Upper lobe of left lung (tissue), 6 donors: ENCODE results near the gene TPGS1. TPM values are rescaled to one million over a fixed set of nuclear protein-coding genes. Genes with fewer than 3 reads are reported as not detected.

Experiments
- ATAC-seq, 2 donors: fragments of 200-7000 bp; cut with Tn5 transposase; one replicate each; pipeline ENCODE4 v1.9.1; 2022; ENCODE audit warnings: mild to moderate bottlenecking in 2 of 2, moderate library complexity in 2 of 2; ENCODE audit not compliant: low FRiP score in 2 of 2
- DNase-seq, 2 donors: peaks; one replicate each; pipeline ENCODE4 v3.0.0-alpha.2; 2019 to 2020
- H3K27ac ChIP-seq, 4 donors: fragments of 200-600 bp; sonication (generic); one replicate each; pipeline ENCODE4 v1.5.1; 2016 to 2019
- H3K27me3 ChIP-seq, 4 donors: fragments of 200-600 bp; sonication (generic); one replicate each; pipeline ENCODE4 v1.5.1; 2017 to 2019
- H3K36me3 ChIP-seq, 4 donors: fragments of 200-600 bp; sonication (generic); one replicate each; pipeline ENCODE4 v1.5.1; 2016 to 2019
- H3K4me1 ChIP-seq, 4 donors: fragments of 200-600 bp; sonication (generic); one replicate each; pipeline ENCODE4 v1.5.1; 2018 to 2019
- H3K4me3 ChIP-seq, 4 donors: fragments of 200-600 bp; sonication (generic); one replicate each; pipeline ENCODE4 v1.5.1; 2017 to 2019; ENCODE audit warnings: mild to moderate bottlenecking in 2 of 4, moderate library complexity in 1 of 4
- H3K9me3 ChIP-seq, 4 donors: fragments of 200-600 bp; sonication (generic); one replicate each; pipeline ENCODE4 v1.5.1; 2018 to 2019
- EP300 ChIP-seq, 4 donors: sonication (generic); formaldehyde crosslinking; IDR thresholded peaks; one replicate each; pipeline ENCODE4 v1.5.1; 2017; ENCODE audit warnings: antibody characterized with exemption in 4 of 4, control low read depth in 2 of 4
- POLR2A ChIP-seq, 4 donors: fragments of 450-650 bp; IDR thresholded peaks; one replicate each; pipeline ENCODE4 v1.5.1; 2016 to 2017; ENCODE audit warnings: antibody characterized with exemption in 4 of 4, mild to moderate bottlenecking in 2 of 4
- POLR2AphosphoS5 ChIP-seq, 2 donors: sonication (generic); formaldehyde crosslinking; IDR thresholded peaks; one replicate each; pipeline ENCODE4 v1.5.1; 2017; ENCODE audit warnings: antibody characterized with exemption in 2 of 2
- WGBS, 2 donors: methylation state at CpG; one replicate each; pipeline ENCODE4 v1.1.5; 2017 to 2018; 5-methylcytosine and 5-hydroxymethylcytosine counted together
- total RNA-seq, 6 donors: library from RNA; depleted of rRNA in 4 of 6; stranded (reverse); fragments of >200 nt in 4 of 6; gene quantifications; one replicate each; pipeline versions ENCODE4 v1.1.0 to v1.2.1, GENCODE V29; 2016 to 2021
- TF ChIP-seq, protein P1 (sequence below), 6 experiments: fragments of 450-650 bp in 4 of 6; fragments of 200-600 bp in 2 of 6; sonication (generic) in 2 of 6; IDR thresholded peaks; one replicate each; pipeline ENCODE4 v1.5.1; 2016 to 2019; ENCODE audit warnings: antibody characterized with exemption in 6 of 6
- donor health status: DM: no; HTN: no; CAD: no; lungs with moderate emphysema.
- donor health status: DM: no; HTN: yes; CAD: no; lungs with severe emphysema.

The TPGS1 gene
- total RNA-seq, 6 donors from 2014 or later = 30.9 to 67.1 (median 40.1) TPM

- Histone ChIP-seq H3K4me1 (peaks cover 8 to 18% (median 15%) of the 10 kb centered on the region in 4 donors), H3K36me3 (no peaks in the 10 kb centered on the region), H3K4me3 (no peak overlapping the region), H3K27ac (no peak overlapping the region), H3K9me3 (no peaks in the 10 kb centered on the region), H3K27me3 (peaks cover 5 to 30% (median 19%) of the 10 kb centered on the region in 4 donors)
- no peak for ATAC-seq
- WGBS, 2 donors = 26 to 60% methylated on average over 7 to 12 of the region's 26 CpGs
- no peak for TF ChIP-seq EP300 (IDR thresholded peaks at IDR 0.05)
- no peak for TF ChIP-seq POLR2AphosphoS5 (IDR thresholded peaks at IDR 0.05)
- TF ChIP-seq POLR2A (IDR thresholded peaks at IDR 0.05) = no peak
- TF ChIP-seq, protein P1, sequence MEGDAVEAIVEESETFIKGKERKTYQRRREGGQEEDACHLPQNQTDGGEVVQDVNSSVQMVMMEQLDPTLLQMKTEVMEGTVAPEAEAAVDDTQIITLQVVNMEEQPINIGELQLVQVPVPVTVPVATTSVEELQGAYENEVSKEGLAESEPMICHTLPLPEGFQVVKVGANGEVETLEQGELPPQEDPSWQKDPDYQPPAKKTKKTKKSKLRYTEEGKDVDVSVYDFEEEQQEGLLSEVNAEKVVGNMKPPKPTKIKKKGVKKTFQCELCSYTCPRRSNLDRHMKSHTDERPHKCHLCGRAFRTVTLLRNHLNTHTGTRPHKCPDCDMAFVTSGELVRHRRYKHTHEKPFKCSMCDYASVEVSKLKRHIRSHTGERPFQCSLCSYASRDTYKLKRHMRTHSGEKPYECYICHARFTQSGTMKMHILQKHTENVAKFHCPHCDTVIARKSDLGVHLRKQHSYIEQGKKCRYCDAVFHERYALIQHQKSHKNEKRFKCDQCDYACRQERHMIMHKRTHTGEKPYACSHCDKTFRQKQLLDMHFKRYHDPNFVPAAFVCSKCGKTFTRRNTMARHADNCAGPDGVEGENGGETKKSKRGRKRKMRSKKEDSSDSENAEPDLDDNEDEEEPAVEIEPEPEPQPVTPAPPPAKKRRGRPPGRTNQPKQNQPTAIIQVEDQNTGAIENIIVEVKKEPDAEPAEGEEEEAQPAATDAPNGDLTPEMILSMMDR (IDR thresholded peaks at IDR 0.05) = no peak
- DNase-seq = peak in 1 of 2 donors; percentile 75
Observed at GRCh38 chr19:498511-498891, 8.8 kb upstream of the TPGS1 start.

DNA sequence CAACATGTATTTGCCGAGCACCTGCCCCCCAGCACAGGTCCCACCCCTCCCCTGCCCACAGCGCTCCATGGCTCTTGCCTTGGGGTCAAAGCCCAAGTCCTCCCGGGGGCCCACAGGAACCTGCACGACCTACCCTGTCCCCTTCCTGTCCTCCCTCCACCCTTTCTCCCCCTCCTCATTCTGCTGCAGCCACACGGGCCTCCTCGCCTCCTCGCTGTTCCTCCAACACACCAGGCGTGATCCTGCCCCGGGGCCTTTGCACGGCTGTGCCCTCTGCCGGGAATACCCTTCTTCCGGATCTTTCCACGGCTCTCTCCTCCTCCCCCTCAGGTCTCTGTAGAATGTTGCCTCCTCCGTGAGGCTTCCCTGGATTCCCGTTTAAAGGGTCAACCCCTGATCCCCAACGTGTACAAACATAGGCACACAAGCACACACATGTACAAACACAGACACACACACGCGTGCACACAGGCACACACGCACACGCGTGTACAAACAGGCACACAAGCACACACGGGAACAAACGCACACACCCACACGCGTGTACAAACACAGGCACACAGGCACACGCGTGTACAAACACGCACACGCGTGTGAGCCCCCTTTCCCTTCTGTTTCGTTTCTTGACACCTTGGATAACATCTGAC lies 8.2 kb upstream of the TPGS1 start:
- Histone ChIP-seq H3K4me1 (peaks cover 8 to 18% (median 15%) of the 10 kb centered on the region in 4 donors), H3K9me3 (no peaks in the 10 kb centered on the region), H3K27ac (no peak overlapping the region), H3K36me3 (no peaks in the 10 kb centered on the region), H3K4me3 (no peak overlapping the region), H3K27me3 (peaks cover 5 to 30% (median 19%) of the 10 kb centered on the region in 4 donors)
- 78% methylated on average over 31 of the region's 31 CpGs for WGBS, 2 donors
- TF ChIP-seq EP300 (IDR thresholded peaks at IDR 0.05) (no peak), POLR2AphosphoS5 (IDR thresholded peaks at IDR 0.05) (no peak), POLR2A (IDR thresholded peaks at IDR 0.05) (no peak)
- TF ChIP-seq, protein P1 (IDR thresholded peaks at IDR 0.05) = no peak
- DNase-seq = peak in 1 of 2 donors; percentile 33
- no peak for ATAC-seq

- Histone ChIP-seq H3K36me3 (no peaks in the 10 kb centered on the region), H3K27me3 (peaks cover 5 to 18% (median 14%) of the 10 kb centered on the region in 4 donors), H3K9me3 (no peaks in the 10 kb centered on the region), H3K4me3 (no peak overlapping the region), H3K4me1 (peaks cover 13 to 18% (median 14%) of the 10 kb centered on the region in 4 donors), H3K27ac (peak overlapping the region in 1 of 4 donors; percentile 26)
- TF ChIP-seq EP300 (IDR thresholded peaks at IDR 0.05) (no peak), POLR2AphosphoS5 (IDR thresholded peaks at IDR 0.05) (no peak), POLR2A (IDR thresholded peaks at IDR 0.05) (no peak)
- TF ChIP-seq, protein P1 (IDR thresholded peaks at IDR 0.05) = no peak
- 86 to 87% methylated on average over 13 to 17 of the region's 17 CpGs for WGBS, 2 donors
- no peak for ATAC-seq
- no peak for DNase-seq
Observed at GRCh38 chr19:501646-502045, 5.7 kb upstream of the TPGS1 start.

DNA sequence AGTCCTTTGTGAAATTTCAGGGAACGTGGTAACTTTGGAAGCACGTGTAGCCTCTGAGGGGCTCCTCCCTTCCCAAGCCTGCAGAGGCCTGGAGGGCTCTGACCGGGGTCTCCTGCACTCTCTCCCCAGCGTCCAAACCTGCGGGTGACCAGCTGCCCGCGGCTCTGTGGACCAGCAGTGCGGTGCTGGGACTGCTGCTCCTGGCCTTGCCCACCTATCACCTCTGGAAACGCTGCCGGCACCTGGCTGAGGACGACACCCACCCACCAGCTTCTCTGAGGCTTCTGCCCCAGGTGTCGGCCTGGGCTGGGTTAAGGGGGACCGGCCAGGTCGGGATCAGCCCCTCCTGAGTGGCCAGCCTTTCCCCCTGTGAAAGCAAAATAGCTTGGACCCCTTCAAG lies 2.7 kb upstream of the TPGS1 start:
- Histone ChIP-seq H3K36me3 (peaks cover 0 to 5% (median 1%) of the 10 kb centered on the region in 4 donors), H3K27me3 (no peaks in the 10 kb centered on the region), H3K27ac (no peak overlapping the region), H3K9me3 (no peaks in the 10 kb centered on the region), H3K4me3 (no peak overlapping the region), H3K4me1 (peaks cover 15 to 24% (median 18%) of the 10 kb centered on the region in 4 donors)
- DNase-seq = peak in 1 of 2 donors; percentile 68
- WGBS, 2 donors = 93 to 96% methylated on average over 9 to 12 of the region's 14 CpGs
- ATAC-seq = no peak
- no peak for TF ChIP-seq POLR2AphosphoS5 (IDR thresholded peaks at IDR 0.05)

DNA sequence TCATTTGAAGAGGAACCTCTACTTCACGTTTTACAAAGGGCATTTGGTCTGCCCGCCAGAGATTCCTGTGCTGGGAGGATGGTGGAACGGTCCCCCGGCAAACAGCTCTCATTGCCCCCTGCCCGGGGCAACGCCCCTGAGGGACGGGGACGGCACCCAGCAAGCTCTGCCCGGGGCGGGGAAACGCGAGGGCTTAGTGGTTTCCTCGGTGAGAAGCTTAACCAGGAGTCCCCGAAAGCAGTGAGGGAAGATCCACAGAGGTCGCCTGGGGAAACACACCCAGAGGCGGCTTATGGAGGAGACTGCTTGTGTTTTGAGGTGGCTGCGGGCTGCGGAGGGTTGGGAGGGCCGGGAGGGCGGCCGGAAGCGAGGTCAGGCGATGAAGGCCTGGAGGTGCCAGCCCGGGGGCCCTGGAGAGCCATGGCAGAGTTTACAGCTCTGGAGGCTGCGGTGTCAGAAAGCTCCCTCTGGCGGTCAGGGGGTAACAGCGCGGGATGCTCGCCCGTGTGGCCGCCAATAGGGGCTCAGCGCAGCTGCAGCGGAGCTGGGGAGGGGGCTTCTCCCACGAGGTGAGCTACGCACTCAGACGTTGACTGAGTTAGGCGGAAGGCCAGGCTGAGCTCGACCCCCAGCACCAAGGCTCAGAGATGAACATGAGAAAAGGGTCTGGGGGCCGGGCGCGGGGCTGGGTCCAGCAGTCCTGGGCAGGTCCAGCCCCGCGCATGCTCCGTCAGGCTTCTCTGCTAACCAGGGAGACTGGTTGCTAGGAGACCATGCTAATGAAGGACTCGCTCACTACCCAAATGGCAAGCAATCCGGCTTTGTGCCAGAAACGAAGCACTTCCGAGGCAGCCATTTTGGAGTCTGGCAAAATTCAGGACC lies 652 bp upstream of the TPGS1 start:
- TF ChIP-seq, protein P1 (IDR thresholded peaks at IDR 0.05) = peak; percentile 90 to 99 (median 98)
- TF ChIP-seq POLR2A (IDR thresholded peaks at IDR 0.05) (peak in 1 of 4 donors; percentile 2), POLR2AphosphoS5 (IDR thresholded peaks at IDR 0.05) (no peak)
- no peaks in the 10 kb centered on the region for H3K9me3 ChIP-seq
- H3K4me3 ChIP-seq = peak overlapping the region; percentile 58 to 100 (median 82)
- peaks cover 0 to 7% (median 2%) of the 10 kb centered on the region in 4 donors for H3K36me3 ChIP-seq
- peaks cover 30 to 42% (median 32%) of the 10 kb centered on the region in 4 donors for H3K4me1 ChIP-seq
- ATAC-seq (peak; percentile 93 to 95), DNase-seq (peak; percentile 94 to 99)
- peak overlapping the region; percentile 79 to 98 (median 96) for H3K27ac ChIP-seq
- 4% methylated on average over 28 to 37 of the region's 48 CpGs for WGBS, 2 donors
- H3K27me3 ChIP-seq = no peaks in the 10 kb centered on the region
